ENCODE measurements around the gene ATP7A. TPM values are rescaled to one million over a fixed set of nuclear protein-coding genes. Genes with fewer than 3 reads are reported as not detected.
"Not testable (repeated sequence)": the region's sequence is repeated elsewhere in the genome, so short reads cannot be mapped to it uniquely, and the experiment has no call there.

The ATP7A gene
- total RNA-seq, 4 donors from 2014 or later, result 7.3 to 13.9 (median 7.8) TPM

DNA sequence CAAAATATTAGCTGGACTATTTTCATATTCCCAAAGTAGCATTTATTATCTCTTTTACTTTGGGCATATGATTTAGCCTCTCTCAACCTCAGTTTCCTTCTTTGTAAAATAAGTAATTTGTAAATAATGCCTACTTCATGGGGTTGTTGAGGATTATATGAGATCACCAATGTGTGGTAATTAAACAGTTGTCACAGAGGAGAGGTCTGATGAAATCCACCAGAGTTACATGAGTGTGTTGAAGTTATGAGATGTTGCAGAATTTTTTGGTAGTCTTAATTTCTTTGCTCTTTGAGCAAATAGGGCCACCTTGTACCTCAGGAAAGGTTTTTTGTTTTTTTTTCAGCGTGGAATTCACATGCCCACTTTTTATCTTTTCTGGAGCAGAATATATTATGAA lies 9.8 kb upstream of the ATP7A start:
- no peak for ATAC-seq (ENCODE audit: low FRiP score)
- TF ChIP-seq, protein P1, sequence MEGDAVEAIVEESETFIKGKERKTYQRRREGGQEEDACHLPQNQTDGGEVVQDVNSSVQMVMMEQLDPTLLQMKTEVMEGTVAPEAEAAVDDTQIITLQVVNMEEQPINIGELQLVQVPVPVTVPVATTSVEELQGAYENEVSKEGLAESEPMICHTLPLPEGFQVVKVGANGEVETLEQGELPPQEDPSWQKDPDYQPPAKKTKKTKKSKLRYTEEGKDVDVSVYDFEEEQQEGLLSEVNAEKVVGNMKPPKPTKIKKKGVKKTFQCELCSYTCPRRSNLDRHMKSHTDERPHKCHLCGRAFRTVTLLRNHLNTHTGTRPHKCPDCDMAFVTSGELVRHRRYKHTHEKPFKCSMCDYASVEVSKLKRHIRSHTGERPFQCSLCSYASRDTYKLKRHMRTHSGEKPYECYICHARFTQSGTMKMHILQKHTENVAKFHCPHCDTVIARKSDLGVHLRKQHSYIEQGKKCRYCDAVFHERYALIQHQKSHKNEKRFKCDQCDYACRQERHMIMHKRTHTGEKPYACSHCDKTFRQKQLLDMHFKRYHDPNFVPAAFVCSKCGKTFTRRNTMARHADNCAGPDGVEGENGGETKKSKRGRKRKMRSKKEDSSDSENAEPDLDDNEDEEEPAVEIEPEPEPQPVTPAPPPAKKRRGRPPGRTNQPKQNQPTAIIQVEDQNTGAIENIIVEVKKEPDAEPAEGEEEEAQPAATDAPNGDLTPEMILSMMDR (IDR thresholded peaks at IDR 0.05), result no peak
- DNase-seq (ENCODE audit: low spot score), result no peak

DNA sequence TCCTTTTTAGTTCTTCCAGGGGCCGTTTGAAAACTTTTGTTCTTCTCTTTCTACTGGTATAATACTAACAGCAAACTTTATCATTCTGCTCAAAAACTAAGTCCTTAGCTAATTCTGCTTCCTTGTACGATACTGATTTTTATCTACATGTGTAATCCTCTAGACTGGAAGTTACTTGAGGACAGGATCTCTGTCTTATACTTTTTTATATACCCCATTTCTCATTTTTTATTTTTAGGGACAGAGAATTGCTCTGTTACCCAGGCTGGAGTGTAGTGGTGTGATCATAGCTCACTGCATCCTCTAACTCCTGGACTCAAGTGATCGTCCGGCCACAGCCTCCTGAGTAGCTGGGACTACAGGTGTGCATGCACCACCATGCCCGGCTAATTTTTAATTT lies 9.0 kb upstream of the ATP7A start:
- TF ChIP-seq, protein P1 (IDR thresholded peaks at IDR 0.05), result no peak
- no peak for ATAC-seq (ENCODE audit: low FRiP score)
- DNase-seq (ENCODE audit: low spot score), result no peak

DNA sequence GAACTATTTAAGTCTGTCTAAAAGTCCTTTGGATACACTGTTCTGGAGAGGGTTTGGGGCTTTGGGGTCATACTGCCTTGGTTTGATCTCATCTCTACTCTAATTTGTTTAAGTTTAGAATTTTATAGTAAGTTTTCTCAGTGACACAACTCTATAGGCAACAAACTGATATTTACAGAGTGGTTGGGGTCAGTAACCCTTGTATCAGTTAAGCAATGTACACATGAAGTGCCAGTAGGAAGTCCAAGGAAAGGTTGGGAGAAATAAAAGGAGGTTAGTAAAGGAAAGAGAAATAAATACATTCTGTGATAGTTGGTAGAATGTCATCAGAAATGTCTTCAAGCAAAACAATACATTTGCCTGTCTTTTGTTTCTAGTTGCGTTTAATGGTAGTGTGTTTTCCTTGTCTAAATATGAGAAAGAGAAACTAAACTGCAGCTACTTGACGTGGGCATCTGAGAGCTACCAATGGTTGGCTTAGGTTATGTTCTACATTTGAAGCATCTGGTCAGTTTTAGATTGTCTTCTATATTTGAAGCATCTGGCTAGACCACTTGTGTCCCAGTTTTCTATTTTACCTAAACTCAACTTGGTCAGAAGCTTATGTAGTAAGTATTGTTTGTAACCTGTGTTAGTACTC lies 6.9 kb downstream of the ATP7A start:
- ATAC-seq (ENCODE audit: low FRiP score) (no peak), DNase-seq (ENCODE audit: low spot score) (no peak)
- TF ChIP-seq, protein P1 (IDR thresholded peaks at IDR 0.05), result no peak

DNA sequence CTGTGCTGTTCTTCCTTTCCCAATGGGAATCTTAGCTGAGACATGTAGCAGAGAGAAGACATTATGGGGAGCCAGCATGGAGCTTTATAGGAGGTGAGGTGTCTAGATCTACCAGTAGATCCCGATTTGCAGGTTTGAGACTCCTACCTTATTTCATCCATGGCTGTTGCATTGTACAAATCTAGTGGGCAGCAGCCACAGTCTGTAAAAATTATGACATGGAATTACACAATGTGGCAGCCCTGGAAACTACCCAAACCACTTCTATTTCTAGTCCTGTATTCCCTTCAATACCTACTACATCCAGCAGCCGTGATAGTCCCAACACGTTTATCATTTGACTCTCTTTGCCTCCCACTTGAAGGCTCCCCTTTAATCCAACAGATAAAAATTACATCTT lies 8.1 kb downstream of the ATP7A start:
- ATAC-seq (ENCODE audit: low FRiP score) (no peak), DNase-seq (ENCODE audit: low spot score) (no peak)
- TF ChIP-seq, protein P1 (IDR thresholded peaks at IDR 0.05), result no peak

DNA sequence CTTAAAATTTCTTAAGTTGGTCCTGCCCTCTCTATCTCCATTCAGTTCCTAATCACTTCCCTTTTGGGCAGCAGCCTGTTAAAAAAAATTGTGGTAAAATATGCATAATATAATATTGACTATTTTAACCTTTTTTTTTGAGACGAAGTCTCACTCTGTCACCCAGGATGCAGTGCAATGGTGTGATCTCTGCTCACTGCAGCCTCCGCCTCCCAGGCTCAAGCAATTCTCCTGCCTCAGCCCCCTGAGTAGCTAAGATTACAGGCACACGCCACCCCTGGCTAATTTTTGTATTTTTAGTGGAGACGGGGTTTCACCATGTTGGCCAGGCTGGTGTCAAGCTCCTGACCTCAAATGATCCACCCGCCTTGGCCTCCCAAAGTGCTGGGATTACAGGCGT lies 8.9 kb downstream of the ATP7A start:
- DNase-seq (ENCODE audit: low spot score); ATAC-seq (ENCODE audit: low FRiP score): not testable (repeated sequence)

DNA sequence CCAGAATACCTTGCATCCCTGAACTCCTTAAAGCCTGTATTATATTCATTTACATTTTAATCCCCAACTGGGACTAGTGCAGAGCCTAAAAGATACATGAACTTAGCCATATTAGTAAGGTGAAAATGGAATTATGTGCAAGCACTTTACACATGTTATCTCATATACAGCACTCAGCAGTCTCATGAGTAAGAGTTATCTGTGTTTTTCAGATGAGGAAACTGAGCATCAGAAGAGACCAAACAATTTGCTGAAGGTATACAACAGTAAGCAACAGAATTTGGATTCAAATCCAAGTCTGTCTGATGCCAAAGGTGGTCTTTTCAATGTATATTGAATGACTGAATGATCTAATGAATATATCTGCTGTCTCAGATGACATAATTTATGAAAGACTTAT lies 12.3 kb downstream of the ATP7A start:
- TF ChIP-seq, protein P1 (IDR thresholded peaks at IDR 0.05), result no peak
- ATAC-seq (ENCODE audit: low FRiP score) (no peak), DNase-seq (ENCODE audit: low spot score) (no peak)

DNA sequence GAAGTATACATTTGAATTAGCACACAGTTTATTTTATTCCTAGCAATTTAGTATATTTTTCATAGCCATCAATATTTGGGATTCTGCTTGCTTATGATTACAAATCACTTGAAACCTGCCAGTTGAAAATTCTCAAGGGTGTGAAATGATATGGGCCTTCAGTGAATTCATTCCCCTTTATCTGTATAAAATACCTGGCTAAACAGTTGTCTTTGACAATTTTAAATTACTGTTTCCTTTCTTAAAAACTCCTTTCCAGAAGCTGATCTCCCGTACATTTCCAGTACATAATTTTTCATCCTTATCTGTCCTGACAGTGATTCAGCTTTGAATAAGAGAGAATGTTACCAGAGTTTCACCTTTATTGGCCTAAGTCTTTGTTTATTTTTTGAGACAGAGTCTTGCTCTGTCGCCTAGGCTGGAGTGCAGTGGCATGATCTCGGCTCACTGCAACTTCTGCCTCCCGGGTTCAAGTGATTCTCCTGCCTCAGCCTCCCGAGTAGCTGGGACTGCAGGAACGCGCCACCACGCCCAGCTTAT lies 13.9 kb downstream of the ATP7A start:
- no peak for DNase-seq (ENCODE audit: low spot score)
- no peak for ATAC-seq (ENCODE audit: low FRiP score)
- TF ChIP-seq, protein P1 (IDR thresholded peaks at IDR 0.05), result no peak
